BE2C (cell line): ENCODE results near the gene SEMA7A.

Experiments used
- DNase-seq: peaks from one replicate; pipeline ENCODE4 v3.0.0-alpha.2; 2020
- H3K27me3 ChIP-seq: fragments of 250-450 bp; sonication (Bioruptor Pico); 2 replicates; pipeline ENCODE4 v1.5.1; 2020; ENCODE audit warnings: mild to moderate bottlenecking
- H3K36me3 ChIP-seq: fragments of 250-450 bp; sonication (Bioruptor Pico); 2 replicates; pipeline ENCODE4 v1.5.1; 2020; ENCODE audit warnings: mild to moderate bottlenecking
- H3K4me1 ChIP-seq: fragments of 250-450 bp; sonication (Bioruptor Pico); 2 replicates; pipeline ENCODE4 v1.5.1; 2020
- H3K4me3 ChIP-seq: 2 replicates; pipeline ENCODE4 v1.5.1; 2011; ENCODE audit warnings: low read depth, low read length
- H3K9me3 ChIP-seq: fragments of 250-450 bp; sonication (Bioruptor Pico); 2 replicates; pipeline ENCODE4 v1.5.1; 2020
- TF ChIP-seq, protein P1 (sequence below): IDR thresholded peaks from 2 replicates; pipeline ENCODE4 v1.5.1; 2012; ENCODE audit warnings: mild to moderate bottlenecking, low read depth, low read length

Gene SEMA7A

DNA sequence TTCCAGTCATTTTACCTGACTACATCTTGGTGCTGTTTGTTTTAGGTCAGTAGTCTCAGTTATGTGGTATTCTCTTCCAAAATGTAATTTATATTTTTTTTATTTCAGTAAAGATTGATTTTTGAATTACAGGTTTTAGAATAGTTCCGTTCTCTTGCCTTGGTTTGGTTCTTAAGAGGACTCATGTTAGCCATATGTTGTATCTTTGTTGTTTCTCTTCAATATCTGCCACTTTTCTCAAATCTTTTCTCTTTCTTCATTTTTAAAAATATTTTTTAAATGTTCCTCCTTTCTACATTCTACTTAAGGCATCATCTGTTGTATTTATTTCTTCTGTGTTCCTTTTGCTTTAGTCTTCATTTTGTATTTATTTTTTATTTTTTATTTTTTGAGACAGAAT lies 32.8 kb upstream of the SEMA7A start:
- Histone ChIP-seq H3K36me3 (peaks cover 6% of the 10 kb centered on the region; the same call in 1 of the 2 replicates), H3K4me1 (no peaks in the 10 kb centered on the region), H3K27me3 (no peaks in the 10 kb centered on the region), H3K9me3 (no peaks in the 10 kb centered on the region), H3K4me3 (no peak overlapping the region)
- TF ChIP-seq, protein P1, sequence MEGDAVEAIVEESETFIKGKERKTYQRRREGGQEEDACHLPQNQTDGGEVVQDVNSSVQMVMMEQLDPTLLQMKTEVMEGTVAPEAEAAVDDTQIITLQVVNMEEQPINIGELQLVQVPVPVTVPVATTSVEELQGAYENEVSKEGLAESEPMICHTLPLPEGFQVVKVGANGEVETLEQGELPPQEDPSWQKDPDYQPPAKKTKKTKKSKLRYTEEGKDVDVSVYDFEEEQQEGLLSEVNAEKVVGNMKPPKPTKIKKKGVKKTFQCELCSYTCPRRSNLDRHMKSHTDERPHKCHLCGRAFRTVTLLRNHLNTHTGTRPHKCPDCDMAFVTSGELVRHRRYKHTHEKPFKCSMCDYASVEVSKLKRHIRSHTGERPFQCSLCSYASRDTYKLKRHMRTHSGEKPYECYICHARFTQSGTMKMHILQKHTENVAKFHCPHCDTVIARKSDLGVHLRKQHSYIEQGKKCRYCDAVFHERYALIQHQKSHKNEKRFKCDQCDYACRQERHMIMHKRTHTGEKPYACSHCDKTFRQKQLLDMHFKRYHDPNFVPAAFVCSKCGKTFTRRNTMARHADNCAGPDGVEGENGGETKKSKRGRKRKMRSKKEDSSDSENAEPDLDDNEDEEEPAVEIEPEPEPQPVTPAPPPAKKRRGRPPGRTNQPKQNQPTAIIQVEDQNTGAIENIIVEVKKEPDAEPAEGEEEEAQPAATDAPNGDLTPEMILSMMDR, result no peak
- DNase-seq, result no peak

DNA sequence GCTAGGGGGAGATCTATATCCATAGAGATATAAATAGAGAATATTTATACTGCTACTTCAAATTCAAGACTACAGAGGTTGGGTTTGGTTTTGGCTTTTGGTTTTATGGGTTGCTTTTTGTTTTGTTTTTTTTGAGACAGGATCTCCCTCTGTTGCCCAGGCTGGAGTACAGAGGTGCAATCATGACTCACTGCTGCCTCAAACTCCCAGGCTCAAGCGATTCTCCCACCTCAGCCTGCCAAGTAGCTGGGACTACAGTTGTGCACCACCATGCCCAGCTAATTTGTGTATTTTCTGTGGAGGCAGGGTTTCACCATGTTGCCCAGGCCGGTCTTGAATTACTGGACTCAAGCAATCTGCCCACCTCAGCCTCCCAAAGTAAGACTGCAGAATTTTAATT lies 31.1 kb upstream of the SEMA7A start:
- Histone ChIP-seq H3K27me3 (no peaks in the 10 kb centered on the region), H3K4me1 (no peaks in the 10 kb centered on the region), H3K4me3 (no peak overlapping the region), H3K9me3 (no peaks in the 10 kb centered on the region), H3K36me3 (peaks cover 8% of the 10 kb centered on the region; the same call in 1 of the 2 replicates)
- TF ChIP-seq, protein P1, result no peak
- no peak for DNase-seq

DNA sequence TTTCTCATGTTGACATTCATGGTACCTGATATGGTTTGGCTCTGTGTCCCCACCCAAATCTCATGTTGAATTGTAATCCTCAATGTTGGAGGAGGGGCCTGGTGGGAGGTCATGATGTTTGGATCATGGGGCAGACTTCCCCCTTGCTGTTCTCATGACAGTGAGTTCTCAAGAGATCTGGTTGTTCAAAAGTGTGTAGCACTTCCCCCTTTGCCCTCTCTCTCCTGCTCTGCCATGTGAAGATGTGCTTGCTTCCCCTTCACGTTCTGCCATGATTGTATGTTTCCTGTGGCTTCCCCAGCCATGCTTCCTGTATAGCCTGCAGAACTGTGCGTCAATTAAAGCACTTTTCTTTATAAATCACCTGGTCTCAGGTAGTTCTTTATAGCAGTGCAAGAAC lies 30.5 kb upstream of the SEMA7A start:
- no peak for DNase-seq
- Histone ChIP-seq H3K9me3 (no peaks in the 10 kb centered on the region), H3K4me1 (no peaks in the 10 kb centered on the region), H3K4me3 (no peak overlapping the region), H3K36me3 (peaks cover 8% of the 10 kb centered on the region; the same call in 1 of the 2 replicates), H3K27me3 (no peaks in the 10 kb centered on the region)
- TF ChIP-seq, protein P1, result no peak

- Histone ChIP-seq H3K36me3 (peaks cover 8% of the 10 kb centered on the region; the same call in 1 of the 2 replicates), H3K4me3 (no peak overlapping the region), H3K27me3 (no peaks in the 10 kb centered on the region), H3K4me1 (no peaks in the 10 kb centered on the region), H3K9me3 (no peaks in the 10 kb centered on the region)
- DNase-seq, result no peak
- TF ChIP-seq, protein P1, result no peak
These were observed 29.9 kb upstream of the SEMA7A start for GRCh38 chr15:74463634-74464033.

DNA sequence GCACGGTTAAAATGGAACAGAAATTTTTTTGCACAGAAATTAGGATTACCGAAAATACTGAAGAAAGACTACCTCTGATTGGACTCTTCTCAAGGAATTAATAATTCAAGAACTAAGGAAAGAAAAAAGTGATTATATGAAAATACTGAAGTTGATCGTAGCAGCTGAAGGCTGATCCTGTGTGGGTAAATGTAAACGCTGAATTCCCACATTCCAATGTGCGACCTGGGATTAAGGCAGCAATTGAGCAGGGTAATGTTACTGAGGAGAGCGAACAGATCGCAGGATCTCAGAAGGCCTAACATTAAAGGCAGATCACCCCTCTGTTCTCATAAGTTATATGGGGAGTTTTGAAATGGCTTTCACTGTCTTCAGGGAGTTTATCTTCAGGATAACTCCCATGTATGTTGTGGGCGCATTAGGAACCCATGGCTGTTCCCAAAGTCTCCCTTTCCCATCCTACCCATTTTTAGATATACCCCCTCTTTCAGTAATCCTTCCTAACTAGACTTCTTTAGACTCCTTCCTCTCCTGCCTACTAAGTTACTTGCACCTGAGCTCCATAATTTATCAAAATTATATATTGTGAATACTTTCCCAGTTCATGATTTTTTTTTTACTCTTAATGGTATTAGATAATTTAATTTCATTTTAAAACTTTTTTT lies 28.2 kb upstream of the SEMA7A start:
- Histone ChIP-seq H3K36me3 (peaks cover 8% of the 10 kb centered on the region), H3K9me3 (no peaks in the 10 kb centered on the region), H3K27me3 (no peaks in the 10 kb centered on the region), H3K4me3 (peak overlapping the region; percentile 96), H3K4me1 (no peaks in the 10 kb centered on the region)
- no peak for DNase-seq
- TF ChIP-seq, protein P1, result no peak
